H54 (cell line): Measurements from ENCODE around the gene CRADD.

Experiments used
- DNase-seq: peaks from one replicate; pipeline ENCODE4 v3.0.0; 2011; ENCODE audit warnings: low spot score, mixed read lengths; ENCODE audit not compliant: insufficient read length
- FAIRE-seq: peaks from 3 replicates; lab custom pipeline; 2011; peaks lifted over from hg19 to GRCh38; lab: Jason Lieb, UNC
- POLR2A ChIP-seq: IDR thresholded peaks from 2 replicates; pipeline ENCODE4 v1.6.1; 2011; ENCODE audit warnings: low read depth, mild to moderate bottlenecking, low read length

CRADD gene

GRCh38 chr12:93727195-93727811, 50.1 kb downstream of the CRADD start:
- no peak for FAIRE-seq
- DNase-seq, result no peak
- TF ChIP-seq POLR2A, result no peak

DNA sequence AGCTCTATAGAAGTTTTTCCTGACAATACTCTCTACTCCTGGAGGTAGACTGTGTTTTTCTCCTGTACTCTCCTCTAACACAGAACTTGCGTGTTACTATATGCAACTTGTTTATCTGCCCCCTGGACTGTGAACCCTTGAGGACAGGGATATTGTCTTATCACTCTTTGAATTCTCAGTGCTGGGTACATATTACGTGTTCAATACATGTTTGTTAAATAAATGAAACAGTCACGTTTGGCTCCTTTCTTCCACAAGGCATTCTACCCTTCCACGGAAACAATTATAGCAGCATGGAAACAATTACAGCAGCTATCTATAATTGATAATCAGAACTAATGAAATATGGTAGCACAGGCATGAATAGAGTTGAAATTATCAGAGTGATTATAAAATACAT, 50.7 kb downstream of the CRADD start:
- no peak for FAIRE-seq
- DNase-seq, result no peak
- no peak for TF ChIP-seq POLR2A

DNA sequence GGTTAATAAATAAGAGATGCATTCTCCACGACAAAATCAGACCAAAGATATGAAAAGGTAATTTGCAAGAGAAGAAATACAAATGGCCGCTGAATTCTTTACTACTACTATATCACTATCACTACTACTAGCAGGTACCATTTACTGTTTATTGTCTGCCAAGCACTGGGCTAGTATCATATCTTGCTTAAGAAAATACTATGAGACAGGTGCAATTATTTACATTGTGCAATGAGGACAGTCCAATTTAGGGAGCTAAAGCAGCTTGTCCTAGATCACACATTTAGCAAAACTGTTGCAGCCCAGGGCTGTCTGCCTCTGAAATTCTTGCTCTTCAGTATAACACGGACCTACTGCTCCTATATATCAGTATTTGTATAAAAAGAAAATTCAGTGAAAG, 52.8 kb downstream of the CRADD start:
- no peak for DNase-seq
- FAIRE-seq, result no peak
- TF ChIP-seq POLR2A, result no peak

DNA sequence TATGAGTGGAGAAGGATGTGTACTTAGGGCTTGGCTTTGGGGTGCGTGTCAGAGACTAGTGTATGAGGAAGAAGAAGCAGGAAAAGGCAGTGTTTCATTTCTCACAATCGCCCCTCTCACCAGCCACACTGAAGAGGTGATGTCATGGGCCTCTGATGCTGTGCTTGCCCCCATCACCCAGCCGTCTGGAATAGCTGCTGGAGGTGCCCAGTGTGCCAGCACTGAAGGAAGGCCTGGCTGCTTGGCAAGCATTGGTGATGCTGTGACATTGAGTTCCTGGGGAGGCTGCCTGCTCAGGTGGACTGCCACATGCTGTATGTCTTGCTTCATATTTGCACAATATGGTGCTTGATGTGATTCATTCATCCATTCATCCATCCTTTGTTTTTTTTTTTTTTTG, 56.2 kb downstream of the CRADD start:
- DNase-seq, result no peak
- TF ChIP-seq POLR2A, result no peak
- no peak for FAIRE-seq

DNA sequence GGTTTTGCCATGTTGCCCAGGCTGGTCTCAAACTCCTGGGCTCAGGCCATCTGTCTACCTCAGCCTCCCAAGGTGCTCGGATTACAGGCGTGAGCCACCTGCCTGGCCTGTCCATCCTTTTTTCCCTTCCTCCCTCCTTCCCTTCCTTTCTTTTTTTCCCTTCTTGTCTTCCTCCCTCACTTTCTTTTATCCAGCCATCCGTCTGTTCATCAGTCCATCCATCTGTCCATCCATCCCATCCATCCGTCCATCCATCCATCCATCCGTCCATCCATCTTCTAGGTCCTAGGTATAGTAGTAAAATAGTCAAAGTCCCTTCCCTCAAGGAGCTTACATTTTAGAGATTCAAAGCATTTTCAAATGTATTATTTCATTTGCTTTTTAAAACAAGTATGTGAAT, 56.8 kb downstream of the CRADD start:
- FAIRE-seq (no peak), DNase-seq (no peak)
- no peak for TF ChIP-seq POLR2A

GRCh38 chr12:93734784-93735183, 57.6 kb downstream of the CRADD start:
- FAIRE-seq, result no peak
- no peak for TF ChIP-seq POLR2A
- DNase-seq, result no peak

DNA sequence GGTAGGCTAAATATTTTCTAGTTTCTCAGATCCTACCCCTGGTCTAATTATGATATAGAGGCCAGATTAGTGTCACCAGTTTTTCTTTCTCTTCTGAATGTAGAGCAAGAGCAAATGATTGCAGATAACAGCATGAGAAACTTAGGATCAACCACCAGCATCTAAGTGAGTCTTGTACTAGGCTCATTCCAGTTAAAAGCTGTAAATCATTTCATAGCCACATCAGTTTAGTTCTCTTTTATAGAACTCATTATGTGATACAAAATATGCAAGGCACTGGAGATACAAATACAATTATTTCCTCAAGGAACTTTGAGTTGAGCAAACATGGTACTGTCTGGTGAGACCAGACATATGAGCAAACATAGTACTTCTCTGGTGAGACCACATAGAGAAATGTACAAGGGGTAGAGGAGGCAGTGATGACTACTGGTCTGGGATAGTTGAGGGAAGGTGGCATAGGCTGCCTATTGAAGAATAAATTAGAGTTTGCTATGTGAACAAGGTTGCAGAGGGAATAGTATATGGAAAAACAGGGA, 59.5 kb downstream of the CRADD start:
- no peak for DNase-seq
- FAIRE-seq, result no peak
- TF ChIP-seq POLR2A, result no peak

DNA sequence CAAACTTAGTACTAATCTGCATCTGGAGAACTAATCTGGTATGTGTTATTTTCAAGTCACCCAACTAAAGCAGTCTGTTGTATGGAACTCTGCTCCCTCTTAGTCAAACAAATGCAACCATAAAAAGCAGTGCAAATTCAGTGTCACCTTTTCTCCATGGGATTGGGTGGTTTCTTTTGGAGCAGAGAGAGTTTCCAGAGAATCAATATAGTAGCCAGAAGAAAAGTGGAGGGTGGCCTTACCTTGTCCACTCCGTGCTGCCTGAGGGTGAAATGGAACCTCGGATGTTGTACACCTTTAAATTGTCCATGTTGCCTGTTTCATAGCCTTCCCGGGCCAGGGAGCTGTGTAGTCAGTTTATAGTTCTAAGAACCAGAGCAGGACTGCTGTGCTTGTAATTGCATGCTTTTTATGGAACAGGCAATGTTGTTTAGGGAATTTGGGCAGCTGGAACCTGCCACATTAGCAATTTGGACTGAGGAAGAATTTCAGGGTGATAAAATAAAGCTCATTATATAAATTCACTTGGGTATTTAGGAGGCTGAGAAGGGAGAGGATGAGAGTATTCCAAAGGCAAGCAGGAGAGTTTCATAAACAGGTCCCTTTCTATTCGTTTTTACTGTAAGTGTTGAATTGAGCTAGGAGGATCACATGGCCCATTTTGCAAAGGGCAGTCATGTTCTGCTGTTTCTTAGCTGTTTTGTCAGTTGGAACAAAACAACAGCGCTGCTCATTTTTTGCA, 60.5 kb downstream of the CRADD start:
- no peak for TF ChIP-seq POLR2A
- no peak for FAIRE-seq
- DNase-seq, result no peak

DNA sequence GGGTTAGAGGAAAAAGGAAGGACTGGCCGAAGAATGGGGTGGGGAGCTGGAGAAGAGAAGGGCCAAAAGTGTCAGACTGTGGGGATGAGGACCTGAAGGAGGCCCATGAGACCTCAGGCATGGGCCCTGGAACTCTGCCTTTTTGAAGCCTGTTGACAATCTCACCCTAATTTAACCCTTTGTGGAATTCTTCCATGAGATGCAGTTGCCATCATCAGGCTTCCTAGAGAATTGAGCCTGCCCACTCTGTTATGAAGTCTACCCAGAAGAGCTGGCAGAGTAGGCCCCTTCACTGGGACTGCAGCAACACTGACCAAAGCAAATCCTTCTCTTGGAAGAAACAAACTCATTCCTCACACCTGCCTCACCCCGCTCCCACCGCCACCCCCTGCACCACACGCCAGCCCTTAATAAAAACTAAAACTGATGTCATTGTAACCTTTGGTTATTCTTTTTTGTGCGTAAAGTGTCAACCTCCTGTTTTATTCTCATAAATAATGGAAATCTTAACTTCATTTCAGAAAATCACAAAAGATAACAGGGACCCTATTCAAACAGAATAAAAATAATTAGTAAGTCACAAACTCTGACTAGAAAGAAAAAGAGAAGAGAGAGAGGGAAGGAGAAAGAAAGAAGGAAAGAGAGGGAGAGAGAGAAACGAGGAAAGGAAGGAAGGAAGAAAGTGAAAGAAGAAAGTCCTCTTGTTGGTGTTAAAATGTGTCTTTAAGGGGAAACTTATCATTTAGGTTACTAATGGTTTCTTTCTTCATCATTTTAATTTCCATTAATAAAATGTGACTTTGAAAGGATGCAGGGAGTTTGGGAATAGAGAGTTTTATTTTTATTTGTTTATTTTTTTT, 61.3 kb downstream of the CRADD start:
- DNase-seq (no peak), FAIRE-seq (no peak)
- no peak for TF ChIP-seq POLR2A

GRCh38 chr12:93740751-93741150, 63.6 kb downstream of the CRADD start:
- no peak for FAIRE-seq

DNA sequence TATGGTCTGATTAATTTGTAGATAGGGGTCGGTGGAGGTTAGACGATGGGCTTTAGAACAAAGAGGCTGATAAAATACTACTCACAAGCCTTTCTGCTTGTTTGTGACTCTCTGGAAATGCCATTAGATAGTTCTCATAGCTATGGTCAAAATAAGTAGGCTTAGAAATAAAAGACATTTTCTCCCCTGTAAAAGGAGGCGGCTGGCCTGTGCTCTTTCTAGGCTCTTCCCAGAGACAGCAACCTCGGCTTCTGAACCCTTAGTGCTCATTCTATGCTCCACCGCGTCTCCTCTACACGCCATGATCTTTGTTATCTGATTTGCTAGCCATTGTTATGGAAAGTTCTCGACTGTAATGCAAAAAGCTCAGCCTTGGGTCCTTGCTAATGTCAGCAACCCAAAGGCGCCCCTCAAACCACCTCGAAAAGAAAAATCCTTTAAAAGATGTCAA, 64.5 kb downstream of the CRADD start:
- FAIRE-seq (peak; percentile 61), DNase-seq (no peak)
- no peak for TF ChIP-seq POLR2A

More at GRCh38 chr12:93740751-93741150, 63.6 kb downstream of the CRADD start:
- DNase-seq, result no peak
- no peak for TF ChIP-seq POLR2A

- FAIRE-seq (peak; percentile 88), DNase-seq (peak; percentile 44)
- no peak for TF ChIP-seq POLR2A
These were observed 65.1 kb downstream of the CRADD start for GRCh38 chr12:93742110-93742934.
